Neutrophil (primary cell): ENCODE results near the gene ZNF518A.
"Not testable (repeated sequence)": the region's sequence is repeated elsewhere in the genome, so short reads cannot be mapped to it uniquely, and the experiment has no call there.

ENCODE experiments used
- H3K27ac ChIP-seq: fragments of 200-600 bp; sonication (generic); 2 replicates; pipeline ENCODE4 v1.5.1; 2016; ENCODE audit warnings: mild to moderate bottlenecking, moderate library complexity
- H3K27me3 ChIP-seq: fragments of 200-600 bp; sonication (generic); 2 replicates; pipeline ENCODE4 v1.6.0; 2016; ENCODE audit warnings: mild to moderate bottlenecking
- H3K36me3 ChIP-seq: fragments of 200-600 bp; sonication (generic); 2 replicates; pipeline ENCODE4 v1.5.1; 2017
- H3K4me1 ChIP-seq, 2 experiments: fragments of 200-600 bp in 1 of 2; sonication (generic) in 1 of 2; 1 replicate in 1 of 2; 2 replicates in 1 of 2; pipeline versions ENCODE4 v1.5.1 to v1.6.1; 2013 to 2016; ENCODE audit warnings: low read depth in 1 of 2, low read length in 1 of 2, mild to moderate bottlenecking in 1 of 2, moderate library complexity in 1 of 2; ENCODE audit not compliant: control insufficient read depth in 1 of 2, insufficient read depth in 1 of 2
- H3K4me3 ChIP-seq, 2 experiments: fragments of 200-600 bp in 1 of 2; sonication (generic) in 1 of 2; 1 replicate in 1 of 2; 2 replicates in 1 of 2; pipeline ENCODE4 v1.5.1; 2013 to 2016; ENCODE audit warnings: low read depth in 1 of 2, low read length in 1 of 2, mild to moderate bottlenecking in 1 of 2, moderate library complexity in 1 of 2
- H3K9me3 ChIP-seq: fragments of 200-600 bp; sonication (generic); 2 replicates; pipeline ENCODE4 v1.5.1; 2016
- TF ChIP-seq, protein P1 (sequence below): fragments of 200-600 bp; sonication (generic); IDR thresholded peaks from 2 replicates; pipeline ENCODE4 v1.5.1; 2016; ENCODE audit warnings: antibody characterized with exemption

The ZNF518A gene

DNA sequence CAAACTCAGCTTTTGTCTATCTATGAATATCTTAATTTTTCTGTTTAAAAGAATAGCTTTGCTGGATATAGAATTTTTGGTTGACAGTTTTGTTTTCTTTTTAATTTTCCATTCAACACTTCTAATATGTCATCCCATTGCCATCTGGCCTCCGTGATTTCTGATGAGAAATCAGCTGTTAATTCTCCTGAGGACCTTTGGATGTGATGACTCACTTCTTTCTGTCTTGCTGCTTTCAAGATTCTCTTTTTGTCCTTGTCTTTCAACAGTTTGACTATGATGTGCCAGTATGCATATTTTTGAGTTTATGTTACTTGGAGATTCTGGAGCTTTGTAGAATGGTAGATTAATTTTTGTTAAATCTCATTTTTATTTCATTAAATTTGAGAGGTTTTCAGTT, 38.4 kb downstream of the ZNF518A start:
- Histone ChIP-seq H3K36me3 (peaks cover 3% of the 10 kb centered on the region), H3K4me1 (no peaks in the 10 kb centered on the region), H3K4me3 (no peak overlapping the region), H3K9me3 (peaks cover 8% of the 10 kb centered on the region), H3K27ac (no peak overlapping the region), H3K27me3 (no peaks in the 10 kb centered on the region)
- TF ChIP-seq, protein P1, sequence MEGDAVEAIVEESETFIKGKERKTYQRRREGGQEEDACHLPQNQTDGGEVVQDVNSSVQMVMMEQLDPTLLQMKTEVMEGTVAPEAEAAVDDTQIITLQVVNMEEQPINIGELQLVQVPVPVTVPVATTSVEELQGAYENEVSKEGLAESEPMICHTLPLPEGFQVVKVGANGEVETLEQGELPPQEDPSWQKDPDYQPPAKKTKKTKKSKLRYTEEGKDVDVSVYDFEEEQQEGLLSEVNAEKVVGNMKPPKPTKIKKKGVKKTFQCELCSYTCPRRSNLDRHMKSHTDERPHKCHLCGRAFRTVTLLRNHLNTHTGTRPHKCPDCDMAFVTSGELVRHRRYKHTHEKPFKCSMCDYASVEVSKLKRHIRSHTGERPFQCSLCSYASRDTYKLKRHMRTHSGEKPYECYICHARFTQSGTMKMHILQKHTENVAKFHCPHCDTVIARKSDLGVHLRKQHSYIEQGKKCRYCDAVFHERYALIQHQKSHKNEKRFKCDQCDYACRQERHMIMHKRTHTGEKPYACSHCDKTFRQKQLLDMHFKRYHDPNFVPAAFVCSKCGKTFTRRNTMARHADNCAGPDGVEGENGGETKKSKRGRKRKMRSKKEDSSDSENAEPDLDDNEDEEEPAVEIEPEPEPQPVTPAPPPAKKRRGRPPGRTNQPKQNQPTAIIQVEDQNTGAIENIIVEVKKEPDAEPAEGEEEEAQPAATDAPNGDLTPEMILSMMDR = no peak

DNA sequence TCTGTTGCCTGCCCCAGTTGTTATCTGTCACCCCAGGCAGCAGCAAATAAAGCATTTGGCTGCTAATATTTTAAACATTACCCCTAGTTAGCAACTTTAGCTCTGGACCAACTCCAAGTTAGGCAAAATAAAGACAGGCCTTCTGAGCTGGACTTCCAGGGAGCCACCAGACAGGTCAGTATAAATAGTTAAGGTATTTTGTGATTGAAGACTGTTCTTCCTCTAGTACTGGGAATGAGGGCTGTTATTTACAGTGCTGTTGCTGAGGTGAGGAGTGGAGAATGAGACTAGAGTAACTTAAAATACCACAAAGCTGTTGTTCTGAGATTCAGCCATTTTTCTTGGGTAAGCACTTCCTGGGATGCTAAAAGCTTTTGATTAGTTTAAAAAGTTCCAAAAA, 40.1 kb downstream of the ZNF518A start:
- no peaks in the 10 kb centered on the region for H3K4me1 ChIP-seq
- peaks cover 8% of the 10 kb centered on the region for H3K9me3 ChIP-seq
- no peaks in the 10 kb centered on the region for H3K27me3 ChIP-seq

DNA sequence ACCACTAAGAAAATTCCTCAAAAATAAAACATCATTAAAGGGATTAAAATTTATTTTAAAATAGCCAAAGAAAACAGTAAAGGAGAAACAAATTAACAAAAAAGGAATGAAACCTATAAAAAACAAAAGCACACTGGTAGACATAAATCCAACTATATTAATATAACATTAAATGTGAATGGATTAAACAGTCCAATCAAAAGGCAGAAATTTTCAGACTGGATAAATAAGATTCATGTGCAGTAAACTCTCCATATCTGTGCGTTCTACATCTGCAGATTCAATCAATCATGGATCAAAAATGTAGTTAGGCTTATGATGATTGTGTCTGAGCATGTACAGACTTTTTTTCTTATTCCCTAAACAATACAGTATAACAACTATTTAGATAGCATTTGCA, 42.6 kb downstream of the ZNF518A start:
- TF ChIP-seq, protein P1 = no peak
- Histone ChIP-seq H3K27me3 (no peaks in the 10 kb centered on the region), H3K4me3 (no peak overlapping the region), H3K27ac (no peak overlapping the region), H3K36me3 (no peaks in the 10 kb centered on the region), H3K4me1 (no peaks in the 10 kb centered on the region), H3K9me3 (peaks cover 19% of the 10 kb centered on the region)

More for the DNA sequence above, 40.1 kb downstream of the ZNF518A start:
- no peak overlapping the region for H3K27ac ChIP-seq
- TF ChIP-seq, protein P1 = no peak
- no peaks in the 10 kb centered on the region for H3K36me3 ChIP-seq
- H3K4me3 ChIP-seq = no peak overlapping the region

DNA sequence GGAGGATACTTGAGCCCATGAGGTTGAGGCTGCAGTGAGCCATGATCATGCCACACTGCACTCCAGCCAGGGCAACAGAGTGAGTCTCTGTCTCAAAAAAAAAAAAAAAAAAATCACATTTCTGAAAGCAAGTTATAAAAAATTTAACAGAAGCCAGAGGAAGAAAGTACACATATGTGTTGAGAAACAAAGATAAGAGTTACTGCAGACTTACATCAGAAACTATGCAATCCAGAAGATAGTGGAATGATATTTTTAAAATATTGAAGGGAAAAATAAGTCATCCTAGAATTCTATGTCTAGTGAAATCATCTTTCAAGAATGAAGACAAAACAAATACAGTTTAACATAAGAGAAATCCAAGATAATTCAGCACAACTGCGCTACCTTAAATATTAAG, 46.9 kb downstream of the ZNF518A start:
- no peaks in the 10 kb centered on the region for H3K27me3 ChIP-seq
- H3K4me3 ChIP-seq = no peak overlapping the region
- H3K27ac ChIP-seq = no peak overlapping the region
- TF ChIP-seq, protein P1 = no peak
- peaks cover 12% of the 10 kb centered on the region for H3K9me3 ChIP-seq
- H3K4me1 ChIP-seq = no peaks in the 10 kb centered on the region
- no peaks in the 10 kb centered on the region for H3K36me3 ChIP-seq

DNA sequence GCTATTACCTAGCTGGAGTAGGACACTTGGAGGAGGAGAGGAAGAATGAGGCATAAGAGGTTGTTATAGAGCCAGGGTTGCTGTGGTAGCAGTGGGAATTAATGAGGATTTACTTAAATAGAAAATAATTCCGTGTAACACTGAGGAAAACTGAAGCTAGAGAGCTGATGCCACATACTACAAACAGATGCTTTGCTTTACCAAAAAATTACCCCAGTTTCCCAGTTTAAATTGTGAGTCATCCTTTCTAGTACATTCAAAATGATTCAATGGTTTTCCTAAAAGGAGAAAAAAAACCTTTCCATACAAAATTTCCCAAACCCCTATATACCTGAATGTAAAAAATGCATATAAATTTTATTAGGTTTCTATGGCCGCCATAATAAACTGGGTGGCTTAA, 58.3 kb downstream of the ZNF518A start:
- Histone ChIP-seq H3K4me3 (no peak overlapping the region), H3K36me3 (no peaks in the 10 kb centered on the region), H3K9me3 (no peaks in the 10 kb centered on the region), H3K4me1 (no peaks in the 10 kb centered on the region), H3K27me3 (no peaks in the 10 kb centered on the region), H3K27ac (no peak overlapping the region)
- TF ChIP-seq, protein P1 = no peak

DNA sequence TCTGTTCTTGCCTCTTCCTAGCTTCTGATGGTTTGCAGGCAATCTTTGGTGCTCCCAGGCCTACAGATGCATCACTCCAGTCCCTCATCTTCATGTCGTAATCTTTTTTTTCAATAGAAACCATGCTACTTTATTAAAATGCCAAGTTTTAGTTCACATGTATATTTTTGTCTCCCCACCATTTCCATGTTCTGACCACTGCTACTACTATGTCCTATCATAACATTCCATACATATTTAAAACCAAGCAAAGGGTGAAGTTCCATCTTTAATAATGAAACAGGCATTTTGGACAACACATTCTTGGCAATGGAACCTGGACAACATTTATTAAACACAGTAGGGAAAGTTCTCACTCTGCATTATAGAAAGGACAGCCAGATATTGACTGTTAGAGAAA, 58.8 kb downstream of the ZNF518A start:
- Histone ChIP-seq H3K36me3 (no peaks in the 10 kb centered on the region), H3K4me3 (no peak overlapping the region)
- TF ChIP-seq, protein P1 = no peak

DNA sequence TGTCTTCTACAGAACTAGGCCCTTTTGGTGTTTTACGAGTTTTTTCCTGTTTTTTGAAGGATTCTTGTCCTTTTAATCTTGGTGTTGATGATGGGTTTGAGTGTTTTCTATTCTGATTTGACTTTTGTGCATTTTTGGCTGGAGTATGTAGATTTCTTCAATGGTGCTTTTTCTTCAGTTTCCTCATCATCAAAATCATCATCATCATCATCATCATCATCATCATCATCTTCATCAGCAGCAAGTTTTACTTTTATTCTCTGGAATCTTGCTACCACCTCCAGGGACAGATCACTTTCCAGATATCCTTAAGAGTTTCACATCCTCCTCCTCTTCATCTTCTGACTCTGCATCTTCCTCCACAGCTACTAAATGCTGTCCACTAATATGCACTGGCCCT, 59.4 kb downstream of the ZNF518A start:
- not testable (repeated sequence) for H3K27ac ChIP-seq, H3K36me3 ChIP-seq, H3K27me3 ChIP-seq, H3K4me3 ChIP-seq, H3K4me1 ChIP-seq, H3K9me3 ChIP-seq

More for the DNA sequence above, 58.8 kb downstream of the ZNF518A start:
- H3K4me1 ChIP-seq = no peaks in the 10 kb centered on the region
- no peaks in the 10 kb centered on the region for H3K9me3 ChIP-seq
- H3K27me3 ChIP-seq = no peaks in the 10 kb centered on the region
- no peak overlapping the region for H3K27ac ChIP-seq
